PC-3 (cell line): ENCODE measurements around the gene ZFHX3.

Experiments
- CTCF ChIP-seq: fragments of 300-600 bp; sonication (generic); conservative IDR thresholded peaks from 2 replicates; pipeline ENCODE4 v1.5.1; 2017; ENCODE audit warnings: antibody characterized with exemption, low read depth, mild to moderate bottlenecking, low read length
- EZH2 ChIP-seq: fragments of 300-600 bp; sonication (generic); IDR thresholded peaks from one replicate; pipeline ENCODE4 v1.6.1; 2017; ENCODE audit warnings: antibody characterized with exemption, mild to moderate bottlenecking, low read length; ENCODE audit not compliant: unreplicated experiment

- TF ChIP-seq CTCF (no peak), EZH2 (no peak)
Observed at GRCh38 chr16:72890587-72890986, 157.3 kb downstream of the ZFHX3 start.
